HepG2 (cell line): Measurements from ENCODE around the gene RANBP17.

Source experiments
- BHLHE40 ChIP-seq: IDR thresholded peaks from 2 replicates; pipeline ENCODE4 v1.6.1; 2011; ENCODE audit warnings: low read length, improper control_type of control experiment
- CHD4 ChIP-seq: fragments of 200-600 bp; sonication (generic); IDR thresholded peaks from 2 replicates; pipeline ENCODE4 v1.7.0; 2017; ENCODE audit warnings: mild to moderate bottlenecking, low read length, borderline replicate concordance
- FOXM1 ChIP-seq: sonication (generic); formaldehyde crosslinking; IDR thresholded peaks from 2 replicates; pipeline ENCODE4 v1.5.0; 2020; ENCODE audit warnings: missing genetic modification reagents
- GABPA ChIP-seq, 2 experiments: IDR thresholded peaks; 2 replicates each; pipeline ENCODE4 v1.6.1; 2011 to 2016; ENCODE audit warnings: low read depth in 2 of 2, low read length in 1 of 2, missing biosample characterization in 1 of 2, missing genetic modification characterization in 1 of 2
- KLF6 ChIP-seq: IDR thresholded peaks from 2 replicates; pipeline ENCODE4 v1.8.0; 2016; ENCODE audit warnings: missing biosample characterization, missing genetic modification reagents
- POLR2AphosphoS5 ChIP-seq: IDR thresholded peaks from 2 replicates; pipeline ENCODE4 v1.6.1; 2012; ENCODE audit warnings: low read depth, low read length
- SRY ChIP-seq: sonication (generic); formaldehyde crosslinking; IDR thresholded peaks from 2 replicates; pipeline ENCODE4 v1.8.0; 2022; ENCODE audit warnings: mild to moderate bottlenecking, missing genetic modification reagents
- ZNF792 ChIP-seq: IDR thresholded peaks from 2 replicates; pipeline ENCODE4 v1.6.1; 2016
- TF ChIP-seq, protein P1 (sequence below): sonication (generic); formaldehyde crosslinking; IDR thresholded peaks from 2 replicates; pipeline ENCODE4 v1.9.0; 2021; ENCODE audit warnings: missing genetic modification reagents, mild to moderate bottlenecking, borderline replicate concordance
- TF ChIP-seq, protein P2 (sequence below): sonication (generic); formaldehyde crosslinking; IDR thresholded peaks from 2 replicates; pipeline ENCODE4 v1.5.0; 2020; ENCODE audit warnings: mild to moderate bottlenecking, missing genetic modification reagents, moderate library complexity
- TF ChIP-seq, protein P3 (sequence below): sonication (generic); formaldehyde crosslinking; IDR thresholded peaks from 2 replicates; pipeline ENCODE4 v1.8.0; 2023; ENCODE audit warnings: mild to moderate bottlenecking, missing genetic modification reagents

DNA sequence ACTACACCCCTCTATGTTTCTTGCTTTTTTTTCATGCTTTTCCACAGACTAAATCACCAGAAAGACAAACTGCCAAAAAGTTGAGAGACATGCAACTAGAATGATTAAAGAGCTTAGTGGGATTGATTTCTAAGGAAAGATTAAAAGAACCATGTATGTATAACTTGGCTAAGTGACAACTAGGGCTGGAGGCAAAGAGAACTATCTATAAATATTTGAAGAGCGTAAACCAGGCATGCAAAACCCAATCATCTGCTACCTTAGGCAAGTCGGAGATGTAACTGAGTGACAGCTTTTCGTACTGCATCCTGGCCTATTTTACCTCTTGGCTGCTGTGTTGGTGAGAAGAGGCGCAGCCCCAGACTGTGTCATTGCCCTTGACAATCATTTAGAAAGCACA, 326.2 kb downstream of the RANBP17 start:
- TF ChIP-seq BHLHE40: no peak
- no peak for TF ChIP-seq FOXM1 (CRISPR knock-in tag)
- TF ChIP-seq SRY (CRISPR knock-in tag): no peak
- TF ChIP-seq, protein P1, sequence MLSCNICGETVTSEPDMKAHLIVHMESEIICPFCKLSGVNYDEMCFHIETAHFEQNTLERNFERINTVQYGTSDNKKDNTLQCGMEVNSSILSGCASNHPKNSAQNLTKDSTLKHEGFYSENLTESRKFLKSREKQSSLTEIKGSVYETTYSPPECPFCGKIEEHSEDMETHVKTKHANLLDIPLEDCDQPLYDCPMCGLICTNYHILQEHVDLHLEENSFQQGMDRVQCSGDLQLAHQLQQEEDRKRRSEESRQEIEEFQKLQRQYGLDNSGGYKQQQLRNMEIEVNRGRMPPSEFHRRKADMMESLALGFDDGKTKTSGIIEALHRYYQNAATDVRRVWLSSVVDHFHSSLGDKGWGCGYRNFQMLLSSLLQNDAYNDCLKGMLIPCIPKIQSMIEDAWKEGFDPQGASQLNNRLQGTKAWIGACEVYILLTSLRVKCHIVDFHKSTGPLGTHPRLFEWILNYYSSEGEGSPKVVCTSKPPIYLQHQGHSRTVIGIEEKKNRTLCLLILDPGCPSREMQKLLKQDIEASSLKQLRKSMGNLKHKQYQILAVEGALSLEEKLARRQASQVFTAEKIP (CRISPR knock-in tag): no peak
- no peak for TF ChIP-seq GABPA (IDR thresholded peaks at IDR 0.05; ENCODE audit: low read depth, low read length)
- TF ChIP-seq GABPA (CRISPR knock-in tag; IDR thresholded peaks at IDR 0.05; ENCODE audit: low read depth): no peak
- TF ChIP-seq, protein P2, sequence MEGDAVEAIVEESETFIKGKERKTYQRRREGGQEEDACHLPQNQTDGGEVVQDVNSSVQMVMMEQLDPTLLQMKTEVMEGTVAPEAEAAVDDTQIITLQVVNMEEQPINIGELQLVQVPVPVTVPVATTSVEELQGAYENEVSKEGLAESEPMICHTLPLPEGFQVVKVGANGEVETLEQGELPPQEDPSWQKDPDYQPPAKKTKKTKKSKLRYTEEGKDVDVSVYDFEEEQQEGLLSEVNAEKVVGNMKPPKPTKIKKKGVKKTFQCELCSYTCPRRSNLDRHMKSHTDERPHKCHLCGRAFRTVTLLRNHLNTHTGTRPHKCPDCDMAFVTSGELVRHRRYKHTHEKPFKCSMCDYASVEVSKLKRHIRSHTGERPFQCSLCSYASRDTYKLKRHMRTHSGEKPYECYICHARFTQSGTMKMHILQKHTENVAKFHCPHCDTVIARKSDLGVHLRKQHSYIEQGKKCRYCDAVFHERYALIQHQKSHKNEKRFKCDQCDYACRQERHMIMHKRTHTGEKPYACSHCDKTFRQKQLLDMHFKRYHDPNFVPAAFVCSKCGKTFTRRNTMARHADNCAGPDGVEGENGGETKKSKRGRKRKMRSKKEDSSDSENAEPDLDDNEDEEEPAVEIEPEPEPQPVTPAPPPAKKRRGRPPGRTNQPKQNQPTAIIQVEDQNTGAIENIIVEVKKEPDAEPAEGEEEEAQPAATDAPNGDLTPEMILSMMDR: no peak
- TF ChIP-seq ZNF792 (CRISPR knock-in tag): no peak
- TF ChIP-seq POLR2AphosphoS5: no peak
- TF ChIP-seq KLF6 (CRISPR knock-in tag): no peak
- TF ChIP-seq, protein P3, sequence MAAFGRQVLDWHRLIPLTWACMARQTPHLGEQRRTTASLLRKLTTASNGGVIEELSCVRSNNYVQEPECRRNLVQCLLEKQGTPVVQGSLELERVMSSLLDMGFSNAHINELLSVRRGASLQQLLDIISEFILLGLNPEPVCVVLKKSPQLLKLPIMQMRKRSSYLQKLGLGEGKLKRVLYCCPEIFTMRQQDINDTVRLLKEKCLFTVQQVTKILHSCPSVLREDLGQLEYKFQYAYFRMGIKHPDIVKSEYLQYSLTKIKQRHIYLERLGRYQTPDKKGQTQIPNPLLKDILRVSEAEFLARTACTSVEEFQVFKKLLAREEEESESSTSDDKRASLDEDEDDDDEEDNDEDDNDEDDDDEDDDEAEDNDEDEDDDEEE (CRISPR knock-in tag): no peak
- TF ChIP-seq CHD4: no peak
